ENCODE data around the gene CABLES2.
"Not testable (repeated sequence)": the region's sequence is repeated elsewhere in the genome, so short reads cannot be mapped to it uniquely, and the experiment has no call there.

CABLES2 gene

DNA sequence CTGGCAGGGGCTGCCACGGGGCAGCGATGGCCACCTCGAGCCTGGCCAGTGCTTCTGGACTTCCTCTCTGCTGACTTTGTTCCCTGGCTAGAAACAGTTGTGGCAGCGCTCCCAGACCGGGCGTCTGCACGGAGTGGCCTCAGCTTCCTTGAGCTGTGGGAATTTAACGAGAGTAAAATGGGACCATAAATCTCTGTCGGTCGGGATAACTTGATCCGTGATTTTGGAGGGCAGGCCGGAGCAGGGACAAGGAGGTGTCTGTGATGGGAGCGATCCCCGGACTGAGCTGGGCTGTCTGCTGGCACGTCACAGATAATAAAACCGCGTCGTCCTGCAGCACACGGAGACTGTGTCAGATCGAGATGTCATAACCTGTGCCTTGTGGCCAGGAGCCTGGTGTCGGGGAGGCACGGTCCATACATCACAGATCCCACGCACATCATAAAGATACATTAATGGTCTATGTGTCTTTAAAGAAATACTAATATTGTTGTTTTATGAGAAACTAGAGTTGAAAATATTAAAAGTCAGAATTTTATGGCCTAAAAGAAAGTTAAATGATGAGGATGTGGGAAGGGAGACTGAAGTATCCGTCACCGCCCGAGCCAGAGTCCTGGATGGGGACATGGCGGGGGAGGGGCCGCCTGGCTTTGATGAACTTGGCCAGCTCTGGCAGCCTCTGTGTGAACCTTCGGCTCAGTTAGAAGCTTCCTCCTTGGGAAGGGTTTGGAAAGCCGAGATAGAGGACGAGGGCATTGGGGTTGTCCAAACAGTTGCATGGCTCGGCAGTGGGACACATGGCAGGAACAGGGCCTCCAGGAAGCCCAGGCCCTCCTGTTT, 26.8 kb upstream of the CABLES2 start:
- DNase-seq (ENCODE audit: low spot score), result no peak

- no peak for DNase-seq (ENCODE audit: low spot score)
These were observed 23.9 kb upstream of the CABLES2 start for GRCh38 chr20:62430866-62431447.

DNA sequence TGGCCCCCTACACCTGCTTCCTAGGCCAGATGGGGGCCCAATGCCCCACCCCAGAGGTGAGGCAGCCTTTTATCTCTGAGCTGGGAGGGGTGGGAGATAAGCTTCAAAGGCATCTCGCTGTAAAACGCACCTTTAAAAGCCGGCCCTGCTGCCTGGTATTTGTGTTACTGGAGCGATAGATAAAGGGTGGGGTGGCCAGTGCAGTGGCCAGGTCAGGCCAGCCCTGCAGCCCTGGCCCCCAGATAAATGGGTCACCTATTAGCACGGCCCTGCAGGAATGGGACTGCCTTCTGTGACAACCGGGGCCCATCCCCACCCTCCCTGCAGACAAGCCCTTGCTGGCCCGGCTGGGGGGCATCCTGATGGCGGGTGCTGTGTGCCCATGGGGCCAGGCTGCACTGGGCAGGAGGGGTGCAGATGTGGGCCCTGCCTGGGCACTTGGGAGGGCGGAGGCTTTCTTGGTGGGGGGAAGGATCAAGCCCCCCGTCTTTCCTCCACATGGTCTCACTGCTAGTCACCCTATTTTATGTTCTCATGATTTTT, 23.3 kb upstream of the CABLES2 start:
- no peak for DNase-seq (ENCODE audit: low spot score)

- no peak for DNase-seq (ENCODE audit: low spot score)
These were observed 22.6 kb upstream of the CABLES2 start for GRCh38 chr20:62429455-62430310.

DNA sequence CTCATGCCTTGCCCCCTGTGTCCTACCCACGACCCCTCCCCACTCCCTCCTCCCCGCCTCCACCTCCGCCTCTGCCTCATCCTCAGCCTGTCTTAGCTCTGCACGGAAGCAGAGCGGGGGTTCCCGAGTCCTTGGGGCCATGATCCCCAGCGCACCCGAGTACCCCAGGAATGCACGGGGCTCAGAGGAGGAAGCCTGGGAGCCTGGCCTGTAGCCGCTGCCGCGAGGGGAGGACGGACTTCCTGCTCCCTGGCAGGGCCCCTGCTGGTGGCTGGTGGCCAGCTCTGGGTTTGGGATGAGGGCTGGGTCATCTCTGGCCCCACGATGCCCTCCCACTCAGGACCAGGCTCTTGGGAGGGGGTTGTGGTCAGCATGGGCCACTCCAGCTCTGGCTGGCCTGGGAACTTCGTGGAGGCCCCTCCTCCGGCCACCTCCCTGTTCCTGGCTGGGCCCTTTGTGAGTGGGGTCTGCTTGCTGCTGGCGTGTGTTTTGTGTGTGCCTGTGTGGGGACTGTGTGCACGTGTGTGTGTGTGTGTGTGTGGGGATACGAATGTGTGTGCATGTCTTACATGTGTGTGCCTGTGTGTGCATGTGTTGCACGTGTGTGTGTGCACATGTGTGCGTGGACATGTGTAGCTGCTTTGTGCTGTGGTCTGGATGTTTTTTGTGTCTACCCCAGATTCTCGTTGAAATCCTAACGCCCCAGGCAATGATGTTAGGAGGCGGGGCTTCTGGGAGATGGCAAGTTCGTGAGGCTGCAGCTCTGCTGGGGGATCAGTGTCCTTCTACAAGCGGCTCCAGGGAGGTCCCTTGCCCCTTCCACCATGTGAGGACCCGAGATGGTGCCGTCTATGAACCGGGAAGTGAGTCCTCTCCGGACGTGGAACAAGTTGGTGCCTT, 21.6 kb upstream of the CABLES2 start:
- DNase-seq (ENCODE audit: low spot score), result no peak

DNA sequence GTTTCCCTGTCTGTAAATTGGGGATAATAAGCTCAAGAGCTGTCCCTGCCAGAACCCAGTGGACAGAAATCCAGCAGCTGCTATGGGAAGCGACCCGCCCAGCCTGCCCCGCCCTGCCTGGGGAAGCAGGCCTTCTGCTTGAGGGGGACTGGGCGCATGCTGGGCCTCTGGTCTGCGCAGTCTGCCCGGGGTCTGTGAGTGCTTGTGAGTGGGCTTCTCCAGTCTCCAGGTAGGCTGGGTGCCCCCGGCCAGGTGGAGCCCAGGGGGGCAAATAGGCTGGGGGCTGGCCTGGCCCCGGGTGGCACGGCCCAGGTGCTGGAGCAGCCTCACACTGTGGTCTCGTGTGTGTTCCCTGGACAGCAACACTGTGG, 20.9 kb upstream of the CABLES2 start:
- DNase-seq (ENCODE audit: low spot score), result no peak

DNA sequence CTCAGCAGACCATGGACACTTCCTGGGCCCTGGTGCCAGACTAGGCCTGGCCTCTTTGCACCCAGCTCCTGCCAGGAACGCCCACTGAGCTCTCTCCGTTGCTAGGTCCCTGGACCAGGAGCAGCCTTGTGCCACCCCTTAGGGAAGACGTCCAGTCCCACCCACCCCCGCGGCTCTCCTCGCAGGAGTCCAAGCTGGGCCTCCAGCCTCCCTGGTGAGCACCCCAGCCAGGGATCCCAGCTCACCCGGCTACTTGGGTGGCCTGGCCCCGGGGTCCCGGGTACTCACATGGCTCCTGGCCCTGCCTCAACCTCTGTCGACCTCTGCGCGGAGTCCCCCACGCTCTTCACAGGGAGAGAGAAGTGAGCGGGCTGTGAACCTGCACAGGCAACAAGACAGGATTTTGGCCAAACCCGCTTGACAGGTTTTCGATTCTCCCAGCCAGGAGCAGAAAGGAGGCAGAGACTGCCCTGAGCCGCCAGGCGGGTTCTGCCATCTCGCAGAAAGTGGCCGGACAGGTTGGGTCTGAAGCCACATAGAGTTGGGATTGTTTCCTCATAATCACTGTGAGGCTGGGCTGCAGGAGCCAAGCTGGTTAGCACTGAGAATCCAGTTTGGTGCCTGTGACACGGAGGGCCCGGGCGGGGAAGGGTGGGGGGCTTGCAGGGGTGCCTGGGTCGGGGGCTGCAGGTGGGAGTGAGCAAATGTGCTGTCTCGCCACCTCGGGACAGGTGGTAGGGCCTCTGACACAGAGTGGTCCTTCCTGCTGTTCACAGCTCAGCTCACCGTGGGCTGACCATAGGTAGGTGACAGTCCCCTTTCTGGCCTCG, 20.3 kb upstream of the CABLES2 start, which contains the start of gene RBBP8NL:
TSS of gene RBBP8NL (minus strand) at position 368 of the 830 bp plus-strand sequence. CDS start 7,892 bp downstream, outside the sequence.
- DNase-seq (ENCODE audit: low spot score), result no peak

- no peak for DNase-seq (ENCODE audit: low spot score)
These were observed 19.6 kb upstream of the CABLES2 start for GRCh38 chr20:62426699-62427131.

DNA sequence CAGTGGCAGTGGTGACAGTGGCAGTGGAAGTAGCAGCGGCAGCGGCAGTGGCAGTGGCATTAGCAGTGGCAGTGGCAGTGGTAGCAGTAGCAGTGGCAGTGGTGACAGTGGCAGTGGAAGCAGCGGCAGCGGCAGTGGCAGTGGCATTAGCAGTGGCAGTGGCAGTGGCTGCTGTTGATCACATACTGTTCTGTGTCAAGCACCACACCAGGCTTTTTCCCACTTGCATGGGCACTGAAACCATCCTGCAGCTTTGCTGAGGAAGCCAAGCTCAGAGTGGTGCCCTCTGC, 18.9 kb upstream of the CABLES2 start:
- not testable (repeated sequence) for DNase-seq (ENCODE audit: low spot score)

DNA sequence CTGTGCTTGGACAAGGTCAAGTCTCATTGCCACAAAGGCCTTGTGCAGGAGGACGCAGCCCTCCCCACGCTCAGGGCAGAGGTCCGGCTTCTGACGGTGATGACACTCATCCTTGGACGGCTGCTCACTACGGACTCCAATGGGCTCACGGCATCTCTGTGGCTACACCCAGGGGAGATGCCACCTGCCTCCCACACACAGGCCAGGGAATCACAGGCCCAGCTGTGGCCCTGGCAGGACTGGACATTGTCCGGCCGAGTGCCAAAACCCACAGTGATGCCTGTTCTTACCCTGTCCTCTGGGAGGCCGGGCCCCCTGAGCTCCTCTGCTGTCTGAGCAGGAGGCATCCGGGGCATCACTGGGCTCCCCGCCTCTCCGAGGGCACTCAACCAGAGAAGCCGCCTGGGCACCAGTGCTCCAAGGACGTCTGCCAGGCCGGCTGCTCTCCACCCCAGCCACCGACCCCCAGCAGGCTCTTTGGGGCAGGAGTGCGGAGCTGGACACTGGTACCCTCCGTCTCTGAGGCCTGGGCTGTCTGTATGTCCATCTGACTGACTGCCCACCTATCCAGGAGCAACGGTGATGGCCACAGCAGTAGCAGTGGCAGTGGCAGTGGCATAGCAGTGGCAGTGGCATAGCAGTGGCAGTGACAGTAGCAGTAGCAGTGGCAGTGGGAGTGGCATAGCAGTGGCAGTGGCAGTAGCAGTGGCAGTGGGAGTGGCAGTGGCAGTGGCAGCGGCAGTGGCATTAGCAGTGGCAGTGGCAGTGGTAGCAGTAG, 18.4 kb upstream of the CABLES2 start:
- DNase-seq (ENCODE audit: low spot score), result no peak

- no peak for DNase-seq (ENCODE audit: low spot score)
These were observed 17.4 kb upstream of the CABLES2 start for GRCh38 chr20:62424249-62425107.

DNA sequence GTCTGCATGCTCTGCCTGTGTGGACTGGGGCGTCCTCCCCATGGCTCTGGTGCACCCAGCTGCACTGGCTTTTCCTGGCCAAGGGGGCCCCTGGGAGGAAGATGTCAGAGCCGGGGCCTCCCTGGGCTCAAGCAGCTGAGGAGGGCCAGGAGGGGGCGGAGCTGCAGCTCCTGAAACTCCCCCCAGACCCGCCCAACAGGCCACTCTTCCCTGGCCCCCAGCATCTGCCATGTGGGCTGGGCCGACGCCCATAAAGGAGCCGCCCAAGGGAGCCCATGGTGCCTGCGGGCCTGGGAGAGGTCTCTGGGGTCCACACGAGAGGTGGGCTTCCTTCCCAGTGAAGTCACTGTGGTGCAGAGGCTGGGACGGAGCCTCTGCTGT, 16.2 kb upstream of the CABLES2 start:
- DNase-seq (ENCODE audit: low spot score), result no peak

DNA sequence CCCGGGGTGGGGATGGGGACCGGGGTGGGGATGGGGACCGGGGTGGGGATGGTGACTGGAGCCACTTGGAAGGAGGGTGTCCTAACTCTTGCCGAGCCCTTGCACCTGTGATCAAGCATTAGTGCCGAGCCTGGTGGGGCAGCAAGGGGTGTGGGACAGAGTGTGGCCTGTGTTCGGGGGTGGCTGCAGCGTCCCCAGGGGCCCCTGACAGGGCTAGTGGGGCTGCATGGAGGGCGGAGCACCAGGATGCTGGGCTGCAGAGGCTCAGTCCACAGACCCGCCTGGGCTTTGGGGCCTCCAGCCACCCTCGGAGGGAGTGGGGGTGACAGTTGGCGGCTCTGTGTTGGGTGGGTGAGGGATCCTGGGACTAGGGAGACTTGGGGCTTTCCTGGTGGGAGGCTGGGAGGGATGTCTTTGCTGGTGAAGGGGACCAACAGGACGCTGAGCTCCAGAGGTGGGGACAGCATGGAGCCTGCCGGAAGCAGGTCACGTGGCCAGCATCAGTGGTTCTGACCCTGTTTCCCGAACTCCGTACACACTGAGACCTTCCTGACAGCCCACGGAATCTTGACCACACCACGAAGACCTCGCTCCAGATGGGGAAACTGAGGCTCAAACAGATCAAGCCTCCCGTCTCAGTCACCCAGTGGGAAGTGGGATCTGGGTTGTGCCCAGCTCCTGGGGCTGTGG, 15.7 kb upstream of the CABLES2 start:
- no peak for DNase-seq (ENCODE audit: low spot score)

GRCh38 chr20:62421716-62421990, 14.6 kb upstream of the CABLES2 start:
- DNase-seq (ENCODE audit: low spot score), result no peak

DNA sequence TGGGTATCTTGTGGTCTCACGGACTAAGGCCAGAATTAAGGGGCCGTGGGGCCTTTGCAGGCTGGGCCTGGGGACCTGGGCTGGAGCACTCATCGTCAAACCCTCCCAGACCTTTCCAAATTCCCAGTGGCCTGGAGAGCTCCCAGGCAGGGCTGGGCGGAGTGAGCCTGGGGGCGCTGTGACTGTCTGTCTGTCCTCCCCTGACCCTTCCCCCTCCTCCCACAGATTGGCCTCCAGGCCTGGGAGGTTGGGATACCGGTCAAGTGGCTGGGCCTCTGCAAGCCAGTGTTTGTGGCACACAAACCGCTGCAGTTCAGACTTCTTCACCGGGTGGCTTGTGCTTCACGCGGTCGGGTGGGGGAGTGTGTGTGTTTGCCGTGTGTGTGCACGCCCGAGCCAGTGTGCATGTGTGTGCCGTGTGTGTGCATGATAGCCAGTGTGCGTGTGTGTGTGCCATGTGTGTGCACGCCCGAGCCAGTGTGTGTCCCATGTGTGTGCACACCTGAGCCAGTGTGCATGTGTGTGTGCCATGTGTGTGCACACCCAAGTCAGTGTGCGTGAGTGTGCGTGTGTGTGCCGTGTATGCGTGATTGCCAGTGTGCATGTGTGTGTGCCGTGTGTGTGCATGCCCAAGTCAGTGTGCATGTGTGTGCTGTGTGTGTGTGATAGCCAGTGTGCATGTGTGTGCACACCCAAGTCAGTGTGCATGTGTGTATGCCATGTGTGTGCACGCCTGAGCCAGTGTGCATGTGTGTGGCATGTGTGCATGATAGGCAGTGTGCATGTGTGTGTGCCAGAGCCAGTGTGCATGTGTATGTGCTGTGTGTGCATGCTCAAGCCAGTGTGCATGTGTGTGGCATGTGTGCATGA, 14.0 kb upstream of the CABLES2 start:
- DNase-seq (ENCODE audit: low spot score), result no peak

GRCh38 chr20:62419759-62420158, 12.7 kb upstream of the CABLES2 start:
- DNase-seq (ENCODE audit: low spot score), result no peak

DNA sequence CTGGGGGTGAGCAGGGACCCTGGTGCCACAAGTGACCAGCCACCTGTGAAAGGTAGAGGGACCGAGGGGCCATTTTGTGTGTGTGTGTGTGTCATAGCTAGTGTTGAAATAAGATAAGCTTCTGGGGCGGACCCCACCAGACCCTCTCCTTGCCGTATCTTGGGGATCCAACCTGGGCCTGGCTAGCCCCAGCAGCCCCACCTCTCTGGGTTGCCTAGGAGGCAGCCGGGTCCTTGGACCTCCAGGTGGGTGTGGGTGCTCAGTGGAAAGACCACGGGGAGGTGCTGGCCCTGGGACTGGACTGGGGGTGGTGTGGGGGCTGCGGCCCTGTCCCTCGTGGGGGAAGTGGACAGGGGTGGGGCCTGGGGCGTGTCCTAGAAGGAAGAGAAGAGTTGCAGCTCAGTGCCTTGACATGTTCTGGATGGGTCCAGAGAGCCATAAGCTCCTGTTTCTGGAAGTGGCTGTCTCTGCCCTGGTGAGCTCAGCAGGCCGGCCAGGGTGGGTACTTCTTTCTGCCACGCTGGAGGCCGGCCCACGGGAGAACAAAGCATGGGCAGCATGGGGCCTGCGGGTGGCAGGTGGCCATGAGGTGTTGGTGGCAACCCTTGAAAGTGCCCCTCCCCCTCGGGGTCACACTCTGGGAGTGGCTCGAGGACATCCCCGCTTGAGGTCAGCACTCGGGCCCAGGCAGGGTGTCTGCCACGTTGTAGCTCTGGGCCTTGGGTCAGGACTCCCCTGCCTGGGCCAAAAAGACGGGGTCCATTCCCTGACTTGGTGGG, 11.8 kb upstream of the CABLES2 start:
- no peak for DNase-seq (ENCODE audit: low spot score)
